GM15510 (cell line): ENCODE measurements around the gene RAD51B.

ENCODE experiments used
- POLR2A ChIP-seq: IDR thresholded peaks from 3 replicates; pipeline ENCODE4 v1.6.1; 2011; ENCODE audit warnings: borderline replicate concordance; ENCODE audit not compliant: insufficient read length; ENCODE audit errors: extremely low read depth

The RAD51B gene

DNA sequence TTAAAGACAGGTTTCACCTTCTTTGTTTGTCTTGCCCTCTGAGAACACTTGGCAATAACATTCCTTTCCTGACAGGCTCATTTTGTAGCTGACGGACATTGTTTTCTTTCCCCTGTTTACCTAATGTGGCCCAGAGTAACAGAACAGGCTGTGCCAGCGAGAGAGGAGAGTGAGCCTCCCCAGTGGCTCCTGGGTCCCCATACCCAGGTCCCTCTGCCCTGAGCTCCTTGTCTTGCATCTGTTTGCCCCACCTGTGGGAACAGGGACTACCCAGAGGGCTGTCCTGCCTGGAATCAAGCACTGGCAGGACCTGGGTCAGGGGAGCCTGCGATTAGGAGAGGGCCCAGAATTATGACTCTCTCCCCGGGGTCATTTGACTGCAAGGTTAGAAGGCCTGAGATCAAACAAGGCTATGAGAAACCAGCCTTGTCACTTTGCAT is 750.4 kb downstream of the RAD51B start:
- TF ChIP-seq POLR2A, result no peak

DNA sequence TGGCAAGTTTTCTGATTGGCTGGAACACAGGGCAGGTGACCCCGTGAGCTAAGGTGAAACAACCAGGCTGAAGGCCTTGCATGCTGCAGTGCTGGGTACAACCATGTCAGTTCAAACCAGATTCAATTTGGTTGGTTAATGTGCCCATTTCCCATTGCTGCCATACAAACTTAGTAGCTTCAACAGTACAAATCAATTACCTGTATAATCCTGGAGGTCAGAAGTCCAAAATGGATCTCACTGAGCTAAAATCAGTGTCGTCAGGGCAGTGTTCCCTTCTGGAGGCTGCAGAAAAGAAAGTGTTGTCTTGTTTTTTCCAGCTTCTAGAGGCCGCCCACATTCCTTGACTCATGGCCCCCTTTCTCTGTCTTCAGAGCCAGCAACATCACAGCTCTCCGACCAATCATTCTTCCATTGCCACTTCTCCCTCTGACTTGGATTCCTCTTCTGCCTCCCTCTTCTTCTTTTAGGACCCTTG is 751.6 kb downstream of the RAD51B start:
- TF ChIP-seq POLR2A, result no peak

DNA sequence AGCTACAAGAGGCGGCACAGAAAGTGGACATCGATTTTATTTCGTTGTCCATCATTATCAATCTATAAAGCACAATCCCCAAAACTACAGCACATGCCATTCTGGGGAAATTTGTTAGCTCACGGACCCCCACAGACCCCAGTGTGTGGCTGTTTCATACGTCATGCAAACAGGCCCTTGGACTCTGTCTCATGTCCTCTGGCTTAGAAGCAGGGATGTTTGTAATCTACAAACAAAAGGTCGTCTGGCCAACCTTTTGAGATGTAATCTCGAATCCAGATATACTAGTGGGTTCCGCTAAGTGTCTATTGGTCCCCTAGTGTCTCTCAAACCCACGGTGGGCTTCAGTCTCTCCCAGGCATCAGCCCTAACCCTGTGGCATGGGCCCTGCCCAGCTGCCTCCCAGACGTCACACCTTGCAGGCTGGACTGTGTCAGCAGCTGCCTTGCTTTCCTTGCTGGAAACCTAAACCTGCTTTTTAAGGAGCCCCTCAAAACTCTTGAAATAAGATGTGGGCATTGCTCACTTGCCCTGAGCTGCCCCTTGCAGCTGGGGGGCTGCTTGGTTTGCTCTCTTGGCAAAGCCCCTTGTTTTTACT is 752.4 kb downstream of the RAD51B start:
- no peak for TF ChIP-seq POLR2A

DNA sequence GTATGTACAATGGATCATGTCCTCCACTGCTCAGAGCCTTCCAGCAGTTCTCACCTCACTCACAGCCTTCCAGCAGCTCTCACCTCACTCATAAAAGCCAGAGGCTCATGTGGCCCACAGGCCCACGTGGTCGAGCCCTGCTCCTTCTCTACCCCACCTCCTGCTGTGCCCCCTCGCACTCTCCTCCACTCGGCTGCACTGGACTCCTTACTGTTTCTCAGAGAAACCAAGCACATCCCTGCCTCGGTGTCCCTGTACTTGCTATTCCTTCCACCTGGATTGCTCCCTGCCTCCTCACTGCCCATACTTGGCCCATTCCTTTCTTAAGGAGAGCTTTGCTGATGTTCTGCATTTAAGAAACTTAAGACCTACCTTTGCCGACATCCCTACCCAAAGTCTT is 753.5 kb downstream of the RAD51B start:
- TF ChIP-seq POLR2A, result no peak

DNA sequence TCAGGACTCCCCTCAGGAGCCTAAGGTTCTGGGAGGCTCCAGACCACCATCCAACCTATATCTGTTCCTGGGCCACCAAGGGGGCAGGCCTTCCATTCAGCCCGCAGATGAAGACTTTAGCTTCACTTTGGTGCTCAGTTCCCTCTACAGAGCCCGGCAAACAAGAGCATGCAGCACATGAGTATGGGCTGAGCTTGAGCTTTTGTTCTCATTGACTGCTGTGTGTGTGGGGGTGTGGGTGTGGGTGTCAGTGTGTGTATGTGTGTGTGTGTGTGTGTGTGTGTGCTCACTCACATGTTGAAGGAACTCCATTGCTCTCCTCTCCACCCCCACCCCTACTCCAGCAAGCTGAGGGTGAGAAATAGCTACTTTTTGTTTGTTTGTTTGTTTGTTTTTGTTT is 754.1 kb downstream of the RAD51B start:
- TF ChIP-seq POLR2A, result no peak

DNA sequence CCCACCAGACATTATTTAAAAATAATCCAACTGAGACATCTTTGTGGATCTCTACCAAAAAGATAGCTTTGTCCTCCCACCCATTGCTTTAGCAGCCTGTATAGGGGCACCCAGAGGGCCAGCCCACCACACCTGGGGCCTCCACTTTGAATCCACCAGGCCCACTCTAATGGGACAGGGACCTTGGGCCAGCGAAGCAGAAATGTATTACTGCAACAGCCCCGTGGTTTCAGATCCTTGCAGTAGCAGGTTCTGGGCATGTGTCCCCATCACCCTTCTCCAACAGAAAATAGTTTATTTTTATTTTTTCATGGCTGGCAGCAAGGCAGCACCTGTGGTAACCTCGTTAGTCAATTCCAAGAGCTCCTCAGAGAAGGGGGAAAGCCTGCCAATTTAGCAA is 754.9 kb downstream of the RAD51B start:
- TF ChIP-seq POLR2A, result no peak

DNA sequence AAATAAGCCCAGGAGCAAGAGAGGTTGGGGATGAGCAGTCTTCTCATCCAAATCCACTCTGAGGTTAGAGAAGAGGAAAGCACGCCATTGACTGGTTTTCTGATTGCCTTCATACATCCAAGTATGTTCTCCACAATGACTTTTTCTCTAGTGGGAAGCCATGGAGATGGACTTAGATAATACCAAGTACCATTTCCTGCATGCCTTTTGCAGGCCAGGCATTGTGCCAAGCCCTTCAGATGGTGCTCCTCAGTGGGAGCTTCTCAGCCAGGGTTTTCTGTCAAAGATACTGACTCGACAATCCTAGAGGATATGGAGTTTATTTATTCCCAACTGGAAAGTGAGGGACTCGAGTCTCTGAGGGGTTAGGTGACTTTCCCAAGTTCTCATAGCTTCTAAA is 755.3 kb downstream of the RAD51B start:
- no peak for TF ChIP-seq POLR2A

DNA sequence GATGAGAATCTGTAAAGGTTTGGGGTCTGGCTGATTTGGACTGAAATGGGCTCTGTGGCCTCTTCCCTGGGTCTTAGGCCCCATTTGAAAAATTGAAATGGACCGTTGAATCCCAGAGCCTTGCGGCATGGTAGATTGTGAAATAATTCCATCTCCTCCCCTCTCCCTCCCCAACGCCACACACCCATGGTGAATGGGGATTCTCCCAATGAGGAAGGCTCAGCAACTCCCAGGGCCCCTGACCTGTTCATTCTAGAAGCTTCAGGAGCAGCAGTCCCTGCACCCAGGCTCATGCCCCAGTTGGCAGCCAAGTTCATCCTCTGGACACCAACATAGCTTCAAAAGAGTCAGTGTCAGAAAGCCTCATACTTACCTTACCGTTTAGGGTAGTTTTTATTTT is 755.8 kb downstream of the RAD51B start:
- no peak for TF ChIP-seq POLR2A

DNA sequence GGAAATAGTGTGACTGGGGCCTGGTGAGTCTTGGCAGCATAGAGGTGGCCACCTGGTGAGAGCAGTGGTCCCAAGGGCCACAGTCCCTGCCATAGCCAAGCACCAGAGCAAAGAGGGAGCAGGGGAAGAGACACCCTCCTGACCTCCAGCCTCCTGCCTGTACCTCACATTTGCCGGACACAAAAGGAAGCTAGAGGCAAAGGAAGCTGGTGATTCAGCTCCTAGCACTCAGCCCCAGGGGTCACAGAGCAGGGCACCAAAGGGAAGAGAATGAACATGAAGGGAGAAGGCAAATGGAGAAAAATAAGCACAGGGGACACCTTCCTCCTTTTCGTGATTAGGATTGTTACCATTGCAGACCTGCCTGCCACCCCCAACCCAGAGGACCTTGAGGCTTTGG is 756.5 kb downstream of the RAD51B start:
- no peak for TF ChIP-seq POLR2A

DNA sequence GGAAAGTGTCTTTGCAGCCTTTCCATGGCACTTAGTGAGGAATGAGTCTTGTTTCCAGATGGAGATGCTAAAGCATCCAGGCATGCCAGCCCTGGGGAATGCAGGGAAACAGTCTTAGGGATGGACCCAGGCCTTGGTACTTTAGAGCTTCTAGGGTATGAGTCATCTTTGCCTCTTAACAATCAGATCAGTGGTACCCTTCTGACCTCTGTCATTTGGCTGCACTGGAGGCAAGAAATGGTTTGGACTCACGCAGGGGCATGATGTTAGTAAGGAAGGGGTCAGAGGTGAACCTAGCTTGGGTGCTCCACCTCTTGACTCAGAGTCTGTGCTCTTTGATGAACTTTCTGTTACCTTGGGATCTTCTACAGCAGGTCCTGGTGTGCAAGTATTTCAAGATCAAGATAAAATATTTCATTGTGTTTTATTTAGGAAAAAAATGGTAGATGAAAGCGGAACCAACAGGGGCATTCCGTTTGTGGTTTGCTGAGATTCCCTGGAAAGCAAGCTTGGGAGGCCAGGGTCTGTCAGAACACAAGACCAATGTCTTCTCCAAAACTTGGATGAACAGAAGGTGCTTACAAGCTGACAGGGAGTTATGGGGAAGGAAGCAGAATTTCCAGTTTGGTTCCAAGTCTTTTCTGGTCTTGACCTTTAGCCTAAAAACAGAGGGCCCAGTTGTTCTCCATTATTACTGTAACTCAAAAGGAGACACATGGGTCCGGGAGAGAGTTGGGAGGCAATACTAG is 757.1 kb downstream of the RAD51B start:
- no peak for TF ChIP-seq POLR2A

DNA sequence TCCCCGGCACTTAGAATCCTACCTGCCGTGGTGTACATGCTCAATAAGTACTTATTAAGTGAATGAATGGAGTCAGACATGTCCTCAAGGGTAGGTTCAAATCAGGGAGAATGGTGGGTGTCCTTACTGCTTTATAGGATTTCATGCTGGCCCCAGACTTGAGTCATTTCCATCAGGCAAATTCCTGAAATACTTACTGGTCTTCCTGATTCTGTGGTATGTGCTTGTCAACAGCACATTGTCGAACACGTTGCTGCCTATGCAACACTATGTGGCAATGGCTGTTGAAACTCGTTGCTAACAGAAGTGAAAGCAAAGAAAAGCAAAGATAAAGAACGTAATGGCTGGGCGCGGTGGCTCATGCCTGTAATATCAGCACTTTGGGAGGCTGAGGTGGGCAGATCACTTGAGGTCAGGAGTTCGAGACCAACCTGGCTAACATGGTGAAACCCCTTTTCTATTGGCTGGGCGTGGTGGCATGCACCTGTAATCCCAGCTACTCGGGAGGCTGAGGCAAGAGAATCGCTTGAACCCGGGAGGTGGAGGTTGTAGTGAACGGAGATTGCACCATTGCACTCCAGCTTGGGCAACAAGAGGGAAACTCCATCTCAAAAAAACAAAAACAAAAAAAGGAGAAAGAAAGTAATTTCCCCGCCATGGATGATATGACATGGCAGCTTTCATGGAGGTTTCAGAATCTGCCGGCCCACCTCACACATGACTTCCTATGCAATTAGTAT is 758.4 kb downstream of the RAD51B start:
- no peak for TF ChIP-seq POLR2A

DNA sequence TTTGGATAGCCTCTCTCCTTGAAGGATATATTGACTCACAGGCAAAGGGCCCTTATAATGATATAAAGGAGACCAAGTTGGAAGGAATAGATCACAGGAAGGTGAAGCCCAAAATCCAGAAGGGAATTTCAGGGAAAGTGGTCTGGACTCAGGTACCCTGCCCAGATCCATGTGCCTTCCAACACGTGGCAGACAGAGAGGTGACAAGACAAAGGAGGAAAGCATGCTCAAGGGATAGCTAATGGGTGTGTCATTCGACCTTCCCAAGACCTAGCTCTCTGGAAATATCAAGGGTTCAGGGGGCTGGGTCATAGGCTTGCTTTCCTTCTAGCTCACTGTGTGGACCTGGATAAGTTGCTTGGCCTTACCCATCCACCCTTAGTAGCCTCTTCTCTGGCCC is 759.0 kb downstream of the RAD51B start:
- TF ChIP-seq POLR2A, result no peak

DNA sequence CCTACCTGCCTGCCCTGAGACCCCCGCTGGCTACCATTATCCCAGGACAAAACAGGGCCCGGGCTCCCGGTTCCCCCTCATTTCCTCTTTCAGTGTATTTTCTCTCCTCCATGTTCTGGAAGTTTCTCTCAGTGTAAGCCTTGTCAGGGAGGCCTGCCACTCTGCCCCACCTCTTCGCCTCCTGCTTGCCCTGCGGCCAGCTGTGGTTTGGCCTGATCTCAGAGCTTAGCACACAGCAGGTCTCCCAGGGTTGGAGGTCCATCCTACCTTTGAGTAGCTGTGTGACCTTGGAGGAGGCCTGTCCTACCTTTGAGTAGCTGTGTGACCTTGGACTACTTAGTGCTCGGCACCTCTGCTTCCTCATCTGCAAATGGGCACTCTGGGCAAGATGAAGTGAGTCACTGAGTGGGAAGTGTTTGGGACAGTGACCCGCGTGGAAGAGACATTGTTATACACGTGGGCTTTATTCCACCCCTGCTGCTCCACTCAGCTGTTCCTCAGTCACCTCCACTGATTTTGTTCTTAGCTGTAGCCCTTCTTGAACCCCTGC is 760.6 kb downstream of the RAD51B start:
- no peak for TF ChIP-seq POLR2A

DNA sequence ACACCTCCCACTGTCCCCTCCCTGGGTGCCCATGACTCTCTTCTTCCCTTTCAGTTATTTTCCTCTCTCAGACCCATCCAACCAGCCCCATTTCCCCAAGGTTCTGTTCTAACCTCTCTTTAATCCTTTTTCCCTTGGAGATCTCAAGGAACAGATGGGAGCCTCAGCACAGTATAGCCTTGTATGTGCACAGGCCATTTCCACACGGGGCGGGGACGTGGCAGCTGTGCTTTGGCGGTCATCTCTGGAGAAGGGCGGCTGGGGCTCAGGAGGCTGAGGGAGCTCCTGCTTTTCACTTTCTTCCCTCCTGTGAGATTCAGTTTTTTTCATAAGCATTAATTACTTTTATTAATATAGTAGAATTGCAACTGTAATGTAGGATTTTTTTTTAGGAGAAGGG is 761.1 kb downstream of the RAD51B start:
- TF ChIP-seq POLR2A, result no peak
